ENCODE measurements around the gene CD1B. TPM values are rescaled to one million over a fixed set of nuclear protein-coding genes. Genes with fewer than 3 reads are reported as not detected.

The CD1B gene
- total RNA-seq, 1 experiment from 2014 or later: not detected

- intact Hi-C loops (cut with micrococcal nuclease; ENCODE audit: unreplicated experiment) (no loop called here), in situ Hi-C loops (cut with HindIII; ENCODE audit: low pct_unique_long_range_greater_than_20kb, low sequenced_read_pairs) (no loop called here)
- Histone ChIP-seq H3K9me3 (ENCODE audit: control insufficient read depth, insufficient read depth, low read depth, low read length) (no peaks in the 10 kb centered on the region), H3K27ac (ENCODE audit: low read length) (no peak overlapping the region), H3K4me1 (ENCODE audit: control insufficient read depth, insufficient read depth, low read length) (no peaks in the 10 kb centered on the region), H3K27me3 (ENCODE audit: control insufficient read depth, insufficient read depth, low read length) (no peaks in the 10 kb centered on the region), H3K36me3 (ENCODE audit: control insufficient read depth, insufficient read depth, low read length) (no peaks in the 10 kb centered on the region), H3K4me3 (ENCODE audit: low read depth in 2 of 2, low read length in 2 of 2) (no peak overlapping the region)
- POLR2A ChIA-PET: no interaction called here
- DNase-seq (ENCODE audit: low read depth, low spot score) (no peak), ATAC-seq (no peak)
- TF ChIP-seq TCF7L2 (IDR thresholded peaks at IDR 0.05; ENCODE audit: low read depth, low read length) (no peak), POLR2AphosphoS5 (IDR thresholded peaks at IDR 0.05; ENCODE audit: low read depth, low read length) (no peak), SIN3A (IDR thresholded peaks at IDR 0.05; ENCODE audit: borderline replicate concordance, insufficient read depth, low read depth, low read length) (no peak), REST (IDR thresholded peaks at IDR 0.05; ENCODE audit: insufficient read depth in 1 of 2, low read depth in 2 of 2, low read length in 1 of 2) (no peak), CTCF (IDR thresholded peaks at IDR 0.05) (no peak)
- BruUV-seq (replicated peaks): no TSS peak
- CTCF ChIA-PET: no interaction called here
Observed at GRCh38 chr1:158333405-158334155, 2.2 kb upstream of the CD1B start.

- ATAC-seq (no peak), DNase-seq (ENCODE audit: low read depth, low spot score) (no peak)
- CTCF ChIA-PET: no interaction called here
- POLR2A ChIA-PET: no interaction called here
- H3K9me3 ChIP-seq (ENCODE audit: control insufficient read depth, insufficient read depth, low read depth, low read length): no peaks in the 10 kb centered on the region
- TF ChIP-seq REST (IDR thresholded peaks at IDR 0.05; ENCODE audit: insufficient read depth in 1 of 2, low read depth in 2 of 2, low read length in 1 of 2) (no peak), CTCF (IDR thresholded peaks at IDR 0.05) (no peak), TCF7L2 (IDR thresholded peaks at IDR 0.05; ENCODE audit: low read depth, low read length) (no peak), SIN3A (IDR thresholded peaks at IDR 0.05; ENCODE audit: borderline replicate concordance, insufficient read depth, low read depth, low read length) (no peak), POLR2AphosphoS5 (IDR thresholded peaks at IDR 0.05; ENCODE audit: low read depth, low read length) (no peak)
- H3K4me3 ChIP-seq (ENCODE audit: low read depth in 2 of 2, low read length in 2 of 2): no peak overlapping the region
- BruUV-seq (replicated peaks): no TSS peak
- no peaks in the 10 kb centered on the region for H3K27me3 ChIP-seq (ENCODE audit: control insufficient read depth, insufficient read depth, low read length)
- in situ Hi-C loops (cut with HindIII; ENCODE audit: low pct_unique_long_range_greater_than_20kb, low sequenced_read_pairs): no loop called here
- intact Hi-C loops (cut with micrococcal nuclease; ENCODE audit: unreplicated experiment): no loop called here
- H3K4me1 ChIP-seq (ENCODE audit: control insufficient read depth, insufficient read depth, low read length): no peaks in the 10 kb centered on the region
- no peak overlapping the region for H3K27ac ChIP-seq (ENCODE audit: low read length)
- no peaks in the 10 kb centered on the region for H3K36me3 ChIP-seq (ENCODE audit: control insufficient read depth, insufficient read depth, low read length)
Observed at GRCh38 chr1:158331106-158331425, 265 bp downstream of the CD1B start.

Data from Panc1 (cell line).